Motor neuron (in vitro differentiated cells): Measurements from ENCODE around the gene HOXD10. TPM values are rescaled to one million over a fixed set of nuclear protein-coding genes. Genes with fewer than 3 reads are reported as not detected.

Experiments used
- ATAC-seq, 8 experiments: fragments of 200-7000 bp; cut with Tn5 transposase; replicated peaks in 6 of 8; 2 replicates each; pipeline ENCODE4 v1.8.0; 2021; ENCODE audit warnings: mild to moderate bottlenecking in 8 of 8, moderate library complexity in 8 of 8
- H3K27ac ChIP-seq, 2 donors: fragments of 250-450 bp; sonication (Bioruptor Pico); 2 replicates each; pipeline ENCODE4 v1.9.0; 2021; ENCODE audit warnings: antibody characterized with exemption in 2 of 2, mild to moderate bottlenecking in 2 of 2, moderate library complexity in 1 of 2
- H3K4me1 ChIP-seq, 2 donors: fragments of 250-450 bp; sonication (Bioruptor Pico); replicated peaks in 1 of 2; 2 replicates each; pipeline ENCODE4 v1.6.1; 2021; ENCODE audit warnings: antibody characterized with exemption in 2 of 2, mild to moderate bottlenecking in 2 of 2, moderate library complexity in 1 of 2
- H3K4me3 ChIP-seq, 5 donors: fragments of 250-450 bp; sonication (Bioruptor Pico); 2 replicates each; pipeline ENCODE4 v1.9.0; 2021; ENCODE audit warnings: antibody characterized with exemption in 5 of 5, mild to moderate bottlenecking in 5 of 5, moderate library complexity in 4 of 5
- WGBS, 10 experiments: fragments of 450-650 bp; shearing (Covaris generic); methylation state at CpG; one replicate each; pipeline ENCODE4 v1.0.0; 2022; 5-methylcytosine and 5-hydroxymethylcytosine counted together
- in situ Hi-C, 9 experiments: fragments of 400-800 bp; cut with MboI; loops; one replicate each; pipeline ENCODE4 v1.15.0; 2021; ENCODE audit warnings: low sequenced_read_pairs in 9 of 9, low pct_unique_long_range_greater_than_20kb in 2 of 9; ENCODE audit not compliant: unreplicated experiment in 9 of 9
- total RNA-seq, 8 experiments: library from RNA; unstranded; fragments of 300-600 nt; gene quantifications; 2 replicates each; pipeline versions ENCODE4 v1.2.3 to v1.2.4, GENCODE V29; 2022

The HOXD10 gene
- total RNA-seq, 8 experiments from 2014 or later, result 0.11 to 22.3 (median 0.61) TPM; not detected in 2

DNA sequence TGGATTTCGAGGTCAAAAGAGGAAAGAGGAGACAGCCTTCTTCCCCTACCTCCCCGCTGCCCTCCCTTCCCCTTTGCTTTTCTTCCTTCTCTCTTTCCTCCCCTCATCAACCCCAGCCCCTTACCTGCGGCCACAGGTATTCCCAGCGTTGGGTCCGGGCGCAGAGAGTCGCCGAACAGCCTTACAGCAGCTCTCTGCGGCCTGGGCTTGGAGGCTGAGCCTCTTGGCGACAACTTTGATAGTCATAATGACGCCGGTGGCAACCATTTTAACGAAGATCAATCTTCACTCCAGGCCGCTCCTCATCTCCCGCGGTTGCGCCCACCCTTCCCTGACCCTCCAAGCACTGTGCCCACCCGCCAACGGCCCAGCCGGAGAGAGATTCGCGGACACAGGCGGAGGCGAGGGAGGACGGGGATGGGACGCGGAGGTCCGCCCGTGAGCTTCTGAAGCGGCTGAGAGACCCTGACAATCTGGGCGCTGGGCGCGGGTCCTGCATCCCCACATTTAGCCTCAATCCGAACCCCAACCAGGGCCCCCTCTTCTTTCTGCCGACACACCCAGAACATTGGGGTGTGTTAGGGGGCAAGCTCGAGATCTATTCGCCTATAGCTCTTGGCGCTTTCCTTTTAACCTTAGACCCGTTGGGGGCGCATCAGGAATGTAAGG is 31.3 kb upstream of the HOXD10 start:
- Histone ChIP-seq H3K4me1 (peaks cover 7 to 15% of the 10 kb centered on the region in 2 donors), H3K27ac (no peak overlapping the region), H3K4me3 (no peak overlapping the region)
- no peak for ATAC-seq
- WGBS, 10 experiments, result 0 to 11% (median 1%) methylated on average over 1 to 6 of the region's 40 CpGs; no CpG with 5 or more reads in 6 of the 10 experiments
- in situ Hi-C loops, result loop anchor here in 8 of 9 experiments (10.0 to 25.0 kb wide), 8 partner anchors 398 to 1398 kb away; no protein-coding TSS in a partner anchor

DNA sequence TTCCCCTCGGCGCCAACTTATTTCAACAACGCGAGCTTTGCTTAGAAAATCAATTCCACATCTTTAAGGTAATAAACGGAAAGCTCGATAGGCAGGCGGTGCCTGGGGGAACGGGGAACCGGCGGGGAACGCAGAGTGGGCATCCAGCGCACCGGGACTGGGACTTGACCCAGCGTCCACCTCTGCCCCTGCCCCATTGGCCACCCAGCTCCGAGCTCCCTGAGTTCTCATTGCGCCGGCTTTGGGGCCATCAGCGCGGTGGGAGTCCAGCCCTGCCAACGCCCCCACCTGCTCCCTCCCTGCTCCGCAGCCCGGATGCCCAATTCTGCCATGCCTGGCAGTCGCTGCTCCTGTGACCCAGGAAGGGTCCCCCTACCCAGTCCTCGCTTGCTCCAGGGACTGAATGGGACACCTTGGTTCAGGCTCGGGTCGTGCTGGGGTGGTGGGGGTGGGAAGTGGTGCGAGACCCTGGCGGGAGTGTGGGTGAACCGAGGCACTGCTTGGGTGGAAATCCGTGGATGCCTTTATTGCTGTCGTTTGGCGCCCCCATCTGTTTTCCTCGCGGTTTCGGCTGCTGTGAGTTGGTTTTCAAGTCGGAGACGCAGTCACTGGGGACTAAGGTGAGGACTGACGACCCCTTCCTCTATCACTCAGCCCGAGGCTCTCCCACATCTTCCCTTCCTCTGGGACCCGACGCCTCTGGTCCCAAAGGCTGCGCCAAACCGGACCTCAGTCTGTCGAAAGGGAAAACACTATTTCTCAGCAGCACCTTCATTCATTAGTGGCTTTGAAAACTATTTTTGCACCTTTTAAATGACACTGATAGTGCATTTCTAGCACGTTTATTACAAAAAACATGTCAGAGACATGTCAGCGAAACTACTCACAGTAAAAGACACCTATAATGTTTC is 30.5 kb upstream of the HOXD10 start:
- peak; percentile 49 to 64 (median 56) for ATAC-seq
- in situ Hi-C loops, result loop anchor here in 8 of 9 experiments (10.0 to 25.0 kb wide), 8 partner anchors 399 to 1399 kb away; no protein-coding TSS in a partner anchor
- Histone ChIP-seq H3K4me3 (peak overlapping the region in 3 of 5 donors; percentile 3 to 12 (median 10)), H3K27ac (no peak overlapping the region), H3K4me1 (peaks cover 7 to 15% of the 10 kb centered on the region in 2 donors)
- WGBS, 10 experiments, result 0 to 18% (median 0%) methylated on average over 2 to 11 of the region's 46 CpGs; no CpG with 5 or more reads in 1 of the 10 experiments

DNA sequence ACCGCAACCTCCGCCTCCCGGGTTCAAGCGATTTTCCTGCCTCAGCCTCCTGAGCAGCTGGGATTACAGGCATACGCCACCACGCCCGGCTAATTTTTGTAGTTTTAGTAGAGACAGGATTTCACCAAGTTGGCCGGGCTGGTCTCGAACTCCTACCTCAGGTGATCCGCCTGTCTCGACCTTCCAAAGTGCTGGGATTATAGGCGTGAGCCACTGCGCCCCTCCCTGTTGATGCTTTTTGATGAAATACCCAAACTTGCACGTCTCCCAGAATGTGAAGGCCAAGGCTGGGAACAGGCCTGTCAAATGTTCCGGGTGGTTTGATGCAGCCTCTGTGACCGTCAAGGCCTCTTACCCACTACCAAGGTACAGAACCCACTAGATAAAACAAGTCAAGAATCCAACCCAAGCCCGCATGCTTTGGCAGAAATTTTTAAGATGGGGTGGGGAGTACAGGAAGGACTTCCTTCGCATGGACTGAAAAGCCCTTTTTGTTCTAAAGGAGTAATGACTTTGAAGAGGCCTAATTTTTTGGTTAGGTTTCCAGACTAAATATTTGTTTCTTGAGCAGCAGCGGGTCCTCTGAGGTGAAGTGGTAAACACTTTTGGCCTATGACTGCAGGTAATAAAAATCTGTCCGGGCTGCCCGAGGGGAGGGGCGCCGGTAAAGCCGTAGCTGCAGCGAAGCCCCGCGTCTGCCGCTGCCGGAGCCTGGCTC is 29.1 kb upstream of the HOXD10 start:
- Histone ChIP-seq H3K4me1 (peaks cover 7 to 15% of the 10 kb centered on the region in 2 donors), H3K4me3 (peak overlapping the region in 3 of 5 donors; percentile 25 to 30 (median 29)), H3K27ac (no peak overlapping the region)
- 0 to 88% (median 33%) methylated on average over 1 to 25 of the region's 29 CpGs; no CpG with 5 or more reads in 3 of the 10 experiments for WGBS, 10 experiments
- ATAC-seq, result no peak
- in situ Hi-C loops, result loop anchor here in 8 of 9 experiments (10.0 to 25.0 kb wide), 8 partner anchors 400 to 1400 kb away; no protein-coding TSS in a partner anchor

DNA sequence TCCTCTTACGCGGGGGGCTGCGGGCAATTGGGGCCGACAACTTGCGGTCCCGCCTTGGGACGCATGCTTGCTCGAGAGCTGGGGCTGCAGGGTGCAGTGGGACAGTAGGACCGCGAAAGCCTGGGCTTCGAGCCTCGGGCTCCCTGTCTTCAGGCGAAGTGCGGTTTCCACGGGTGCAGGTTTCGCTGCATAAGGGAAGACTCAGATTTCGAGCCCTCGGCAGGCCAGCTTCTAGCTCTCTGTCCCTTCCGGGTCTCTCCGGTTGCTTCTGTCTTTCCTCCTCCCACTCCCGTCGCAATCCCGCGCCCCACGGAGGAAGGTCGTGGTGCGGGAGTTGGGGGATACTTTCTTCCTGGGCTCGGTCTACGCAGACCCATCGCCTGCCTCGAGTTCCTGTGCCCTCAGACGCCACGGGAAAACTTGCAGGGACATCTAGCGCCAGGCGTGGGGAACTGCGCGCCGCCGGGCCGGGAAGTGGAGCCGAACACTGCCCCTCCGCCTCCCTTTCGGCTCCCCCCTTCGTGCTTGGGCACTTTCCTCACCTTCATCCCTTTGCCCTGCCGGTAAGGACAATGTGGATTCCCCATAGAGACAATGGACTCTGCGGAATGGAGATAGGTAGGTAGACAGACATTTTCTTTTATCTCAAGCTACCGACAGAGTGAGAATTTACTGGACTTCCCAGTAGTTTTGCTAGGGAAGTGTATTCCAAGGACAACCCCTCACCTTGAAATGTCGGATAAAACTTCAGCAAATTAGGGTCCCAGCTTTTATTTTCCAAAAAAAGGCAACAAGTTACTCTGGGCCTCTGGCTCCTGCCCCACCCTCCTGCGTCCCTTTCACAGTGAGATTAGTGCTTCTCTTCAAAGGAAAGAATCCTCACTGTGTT is 28.3 kb upstream of the HOXD10 start:
- in situ Hi-C loops, result loop anchor here in 8 of 9 experiments (10.0 to 25.0 kb wide), 8 partner anchors 401 to 1401 kb away; no protein-coding TSS in a partner anchor
- WGBS, 10 experiments, result 1 to 44% (median 4%) methylated on average over 2 to 26 of the region's 49 CpGs; no CpG with 5 or more reads in 2 of the 10 experiments
- peaks cover 12 to 15% of the 10 kb centered on the region in 2 donors for H3K4me1 ChIP-seq
- peak; percentile 43 to 76 (median 64) for ATAC-seq
- H3K4me3 ChIP-seq, result peak overlapping the region in 4 of 5 donors; percentile 12 to 30 (median 27)
- H3K27ac ChIP-seq, result no peak overlapping the region

DNA sequence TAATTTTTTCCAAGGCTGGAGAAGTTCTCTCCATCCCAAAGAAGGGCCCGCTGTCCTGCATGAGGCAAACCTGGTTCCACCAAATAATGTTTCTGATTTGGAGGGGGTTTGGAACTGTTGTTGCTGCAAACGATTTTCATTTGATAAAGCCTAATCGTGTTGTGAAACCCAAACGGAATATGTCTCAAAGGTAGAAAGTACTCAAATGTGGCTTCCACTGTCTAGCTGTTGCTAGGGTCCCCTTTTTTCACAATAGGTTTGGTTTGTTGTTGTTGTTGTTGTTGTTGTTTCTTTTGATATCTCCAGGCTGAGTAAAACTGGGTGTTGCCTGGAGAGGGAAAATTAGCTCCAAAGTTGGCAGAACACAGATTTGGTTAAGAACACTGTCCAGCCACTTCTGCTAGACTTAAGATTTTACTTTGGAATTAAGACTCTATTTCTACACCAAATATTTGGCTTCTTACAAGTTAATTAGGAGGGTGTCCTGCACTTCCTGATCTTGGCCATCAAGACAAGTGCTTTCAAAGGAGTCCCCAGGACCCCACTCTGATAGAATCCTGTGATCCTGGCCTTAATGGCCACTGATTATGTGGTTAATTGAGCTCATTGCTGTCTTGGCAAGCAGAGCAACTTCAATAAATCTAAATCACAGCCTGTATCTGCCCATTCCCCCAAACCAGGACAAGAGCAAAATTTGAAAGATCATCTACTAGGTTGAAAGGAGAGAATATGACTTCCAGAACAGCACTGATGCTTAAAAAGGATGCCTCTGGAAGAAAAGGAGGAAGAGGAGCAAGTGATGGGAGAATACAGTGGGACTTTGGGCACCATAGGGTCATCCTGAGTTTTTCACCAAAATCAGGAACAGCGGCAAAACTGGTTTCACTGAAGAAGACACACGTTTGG is 27.4 kb upstream of the HOXD10 start:
- Histone ChIP-seq H3K4me1 (peaks cover 12 to 15% of the 10 kb centered on the region in 2 donors), H3K4me3 (no peak overlapping the region), H3K27ac (no peak overlapping the region)
- in situ Hi-C loops, result loop anchor here in 8 of 9 experiments (10.0 to 25.0 kb wide), 8 partner anchors 402 to 1402 kb away; no protein-coding TSS in a partner anchor
- ATAC-seq, result no peak
- 0 to 55% (median 9%) methylated on average over 1 to 6 of the region's 6 CpGs; no CpG with 5 or more reads in 2 of the 10 experiments for WGBS, 10 experiments

DNA sequence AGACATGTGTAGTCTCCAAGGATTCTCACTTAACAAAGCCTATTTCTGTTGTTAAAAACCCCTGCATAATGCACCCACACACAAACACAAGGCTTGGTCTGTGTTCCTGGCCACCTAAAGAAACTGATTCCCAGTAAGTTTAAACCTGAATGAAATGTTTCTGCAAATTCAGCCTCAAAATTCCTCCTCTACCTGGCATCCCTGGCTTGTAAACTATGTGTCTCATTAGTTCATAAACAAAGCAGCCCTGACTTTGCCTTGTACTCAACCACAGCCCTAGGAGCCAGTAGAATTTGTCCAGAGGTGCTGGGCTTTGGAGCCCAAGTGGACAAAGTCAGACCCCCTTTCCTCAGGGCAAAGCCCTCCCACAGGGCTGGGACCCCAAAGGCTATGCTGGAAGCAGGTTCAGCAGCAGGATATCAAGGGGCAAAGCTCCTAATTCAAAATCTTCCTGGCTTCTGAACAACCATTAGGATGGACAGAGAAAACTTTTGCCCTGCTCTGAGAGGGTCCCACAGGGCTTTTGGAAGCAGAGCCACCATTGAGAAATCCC is 26.7 kb upstream of the HOXD10 start:
- in situ Hi-C loops, result loop anchor here in 8 of 9 experiments (10.0 to 25.0 kb wide), 8 partner anchors 403 to 1403 kb away; no protein-coding TSS in a partner anchor
- peaks cover 12 to 13% of the 10 kb centered on the region in 2 donors for H3K4me1 ChIP-seq
- H3K4me3 ChIP-seq, result no peak overlapping the region
- ATAC-seq, result no peak
- H3K27ac ChIP-seq, result no peak overlapping the region

DNA sequence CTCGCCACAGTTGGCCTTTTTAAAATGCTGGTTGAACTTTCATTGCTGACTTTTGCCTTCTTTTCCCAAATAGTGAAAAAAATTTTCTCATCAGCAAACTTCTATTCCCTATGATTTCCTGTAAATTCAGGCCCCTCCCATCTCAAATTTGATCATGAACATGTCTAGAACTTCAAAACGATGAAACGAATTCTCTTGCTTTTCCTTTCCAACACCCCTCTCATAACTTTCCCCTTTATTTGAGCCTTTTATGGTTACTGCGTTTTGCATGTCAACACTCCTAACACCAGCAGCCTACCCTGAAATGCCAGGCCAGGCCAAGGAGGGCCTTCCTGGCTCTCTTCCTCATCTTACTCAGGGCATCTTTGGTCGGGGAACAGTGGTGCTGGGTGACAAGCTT is 25.7 kb upstream of the HOXD10 start:
- no peak for ATAC-seq
- in situ Hi-C loops, result loop anchor here in 8 of 9 experiments (25.0 kb wide), 6 partner anchors 404 to 1404 kb away; no protein-coding TSS in a partner anchor
- peaks cover 3 to 12% of the 10 kb centered on the region in 2 donors for H3K4me1 ChIP-seq
- H3K27ac ChIP-seq, result no peak overlapping the region
- no peak overlapping the region for H3K4me3 ChIP-seq
- 10 to 61% (median 27%) methylated on average over 1 to 5 of the region's 5 CpGs for WGBS, 10 experiments

DNA sequence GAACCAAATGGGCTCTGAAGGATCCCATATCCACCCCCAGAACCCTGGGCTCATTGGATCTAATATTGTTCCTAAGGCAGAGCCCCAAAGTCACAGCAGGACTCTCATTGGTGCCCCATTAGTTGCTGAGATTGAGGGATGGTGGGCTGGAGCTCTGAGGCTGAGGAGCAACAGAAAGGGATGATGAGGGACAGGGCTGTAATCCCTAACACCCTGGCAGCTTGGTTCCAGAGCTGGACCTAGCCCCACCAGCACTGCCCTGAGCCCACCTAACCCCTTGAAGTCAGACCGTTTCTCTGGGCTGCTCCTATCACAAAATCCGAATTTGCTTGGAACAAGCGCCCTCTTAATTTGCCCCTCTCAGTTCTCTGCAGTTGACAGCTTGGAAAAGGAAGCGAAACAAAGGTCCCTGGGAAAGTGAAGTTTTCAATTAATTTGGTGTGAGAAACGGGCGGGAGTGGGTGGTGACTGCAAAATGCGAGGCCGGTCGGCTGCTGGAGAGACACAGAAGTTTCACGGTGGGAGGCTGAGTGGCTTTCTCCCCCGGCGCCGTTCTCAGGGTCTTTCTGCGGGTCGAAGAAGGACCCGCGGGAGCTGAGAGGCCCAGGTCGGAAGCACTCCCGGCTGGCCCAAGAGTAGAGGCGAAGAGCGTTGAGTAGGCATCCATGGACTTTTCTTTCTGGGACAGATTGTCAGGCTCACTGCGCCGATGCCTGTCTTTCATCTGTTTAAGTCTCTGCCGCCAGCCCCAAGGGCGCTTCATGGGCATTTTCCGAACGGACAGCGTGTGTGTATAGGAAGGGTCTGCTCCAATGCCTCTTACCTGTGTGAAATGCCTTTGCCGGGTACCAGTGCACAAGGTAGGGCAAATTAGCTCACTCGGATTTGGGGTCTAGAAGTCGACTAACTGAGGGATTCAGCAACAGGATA is 25.0 kb upstream of the HOXD10 start:
- no peak for ATAC-seq
- Histone ChIP-seq H3K27ac (no peak overlapping the region), H3K4me3 (no peak overlapping the region), H3K4me1 (peaks cover 0 to 9% of the 10 kb centered on the region in 2 donors)
- WGBS, 10 experiments, result 0 to 100% (median 9%) methylated on average over 2 to 17 of the region's 31 CpGs
- in situ Hi-C loops, result loop anchor here in 8 of 9 experiments (25.0 kb wide), 6 partner anchors 404 to 1404 kb away; no protein-coding TSS in a partner anchor

DNA sequence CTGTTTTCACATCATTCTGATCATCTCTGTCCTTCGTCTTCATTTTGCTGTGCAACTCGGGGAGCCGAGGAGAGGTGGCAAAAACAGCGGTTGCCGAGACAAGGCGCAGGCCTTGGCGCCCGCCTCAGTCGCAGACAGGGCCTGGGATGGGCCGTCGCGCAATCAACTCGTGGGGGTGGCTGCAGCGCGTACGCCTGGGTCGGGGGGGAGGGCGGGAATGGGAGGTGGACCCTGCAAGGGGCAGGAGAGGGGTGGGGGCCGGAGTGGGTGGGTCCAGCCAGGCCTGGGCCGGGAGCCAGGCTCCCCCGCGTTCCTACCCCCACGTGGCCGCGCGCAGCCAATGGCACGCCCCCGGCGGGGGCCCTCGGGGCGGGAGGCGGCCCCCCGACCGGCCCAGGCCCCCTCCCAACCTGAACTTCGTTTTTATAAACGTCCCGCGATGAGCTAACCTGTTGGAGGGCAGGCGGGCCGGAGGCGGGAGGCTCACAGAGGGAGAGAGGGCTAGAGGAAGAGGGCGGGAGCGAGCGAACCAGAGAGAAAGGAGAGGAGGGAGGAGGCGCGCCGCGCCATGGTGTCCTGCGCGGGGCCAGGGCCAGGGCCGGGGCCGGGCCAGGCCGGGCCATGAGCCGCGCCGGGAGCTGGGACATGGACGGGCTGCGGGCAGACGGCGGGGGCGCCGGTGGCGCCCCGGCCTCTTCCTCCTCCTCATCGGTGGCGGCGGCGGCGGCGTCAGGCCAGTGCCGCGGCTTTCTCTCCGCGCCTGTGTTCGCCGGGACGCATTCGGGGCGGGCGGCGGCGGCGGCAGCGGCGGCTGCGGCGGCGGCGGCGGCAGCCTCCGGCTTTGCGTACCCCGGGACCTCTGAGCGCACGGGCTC is 24.1 kb upstream of the HOXD10 start, which contains the start of gene HOXD13:
Gene HOXD13, plus strand, starts transcription at position 452 of the 875 bp plus-strand sequence. Its CDS starts 170 bp downstream, at position 622.
- H3K4me1 ChIP-seq, result peaks cover 0 to 9% of the 10 kb centered on the region in 2 donors
- peak within 1 kb of the TSS; percentile 21 to 42 (median 25) for H3K4me3 ChIP-seq
- WGBS, 10 experiments, result 0 to 8% (median 3%) methylated on average over 1 to 16 of the region's 95 CpGs; no CpG with 5 or more reads in 7 of the 10 experiments
- in situ Hi-C loops, result loop anchor here in 8 of 9 experiments (25.0 kb wide), 6 partner anchors 405 to 1405 kb away; no protein-coding TSS in a partner anchor
- ATAC-seq, result peak; percentile 51 to 78 (median 70)
- H3K27ac ChIP-seq, result no peak within 1 kb of the TSS
